ENCODE measurements around the gene C6orf136.

Gene C6orf136

GRCh38 chr6:30670760-30671527, 24.0 kb downstream of the C6orf136 start:
- Mint-ChIP-seq H3K27ac (no peak overlapping the region), H3K4me1 (peaks cover 52% of the 10 kb centered on the region), H3K9me3 (no peaks in the 10 kb centered on the region), H3K27me3 (no peaks in the 10 kb centered on the region), H3K4me3 (peak overlapping the region; percentile 88 to 90)
- no peak for ATAC-seq
- DNase-seq: no peak

GRCh38 chr6:30672445-30673253, 25.7 kb downstream of the C6orf136 start, which contains the start of gene DHX16:
Gene DHX16 (minus strand): TSS chr6:30673006. CDS start chr6:30672841, 165 bp downstream.
- peaks cover 50% of the 10 kb centered on the region for H3K4me1 Mint-ChIP-seq
- no peaks in the 10 kb centered on the region for H3K27me3 Mint-ChIP-seq
- H3K9me3 Mint-ChIP-seq: no peaks in the 10 kb centered on the region
- H3K27ac Mint-ChIP-seq: peak within 1 kb of the TSS; percentile 90
- ATAC-seq: peak; percentile 87
- DNase-seq: peak; percentile 88 to 91
- peak within 1 kb of the TSS; percentile 88 to 90 for H3K4me3 Mint-ChIP-seq

- H3K9me3 Mint-ChIP-seq: no peaks in the 10 kb centered on the region
- peaks cover 64% of the 10 kb centered on the region for H3K4me1 Mint-ChIP-seq
- H3K4me3 Mint-ChIP-seq: no peak overlapping the region
- peak overlapping the region; percentile 43 to 78 for H3K27ac Mint-ChIP-seq
- ATAC-seq (no peak), DNase-seq (no peak)
- no peaks in the 10 kb centered on the region for H3K27me3 Mint-ChIP-seq
Observed at GRCh38 chr6:30676660-30677285, 29.8 kb downstream of the C6orf136 start.

GRCh38 chr6:30678964-30679726, 32.2 kb downstream of the C6orf136 start:
- peak overlapping the region; percentile 86 to 94 for H3K4me3 Mint-ChIP-seq

GRCh38 chr6:30679765-30680535, 33.0 kb downstream of the C6orf136 start:
- no peaks in the 10 kb centered on the region for H3K27me3 Mint-ChIP-seq
- peak overlapping the region; percentile 86 to 94 for H3K4me3 Mint-ChIP-seq
- no peak for ATAC-seq
- H3K4me1 Mint-ChIP-seq: peaks cover 47% of the 10 kb centered on the region
- no peaks in the 10 kb centered on the region for H3K9me3 Mint-ChIP-seq
- DNase-seq: peak; percentile 26 to 29
- H3K27ac Mint-ChIP-seq: peak overlapping the region; percentile 53 to 83

More at GRCh38 chr6:30678964-30679726, 32.2 kb downstream of the C6orf136 start:
- ATAC-seq (peak; percentile 51), DNase-seq (peak; percentile 92 to 94)
- H3K4me1 Mint-ChIP-seq: peaks cover 47% of the 10 kb centered on the region
- H3K27me3 Mint-ChIP-seq: no peaks in the 10 kb centered on the region
- no peaks in the 10 kb centered on the region for H3K9me3 Mint-ChIP-seq
- H3K27ac Mint-ChIP-seq: peak overlapping the region; percentile 53 to 96

GRCh38 chr6:30681766-30682142, 34.8 kb downstream of the C6orf136 start:
- DNase-seq (peak in 1 of 2 donors; percentile 26), ATAC-seq (no peak)
- Mint-ChIP-seq H3K9me3 (no peaks in the 10 kb centered on the region), H3K4me1 (peaks cover 35% of the 10 kb centered on the region), H3K27ac (peak overlapping the region; percentile 96 to 97), H3K27me3 (no peaks in the 10 kb centered on the region), H3K4me3 (peak overlapping the region; percentile 86 to 94)

GRCh38 chr6:30682143-30683117, 35.5 kb downstream of the C6orf136 start:
- Mint-ChIP-seq H3K9me3 (no peaks in the 10 kb centered on the region), H3K4me3 (peak overlapping the region; percentile 86 to 94), H3K27ac (peak overlapping the region; percentile 96 to 97), H3K27me3 (no peaks in the 10 kb centered on the region), H3K4me1 (peaks cover 33% of the 10 kb centered on the region)
- peak; percentile 83 to 92 for DNase-seq
- peak; percentile 81 for ATAC-seq

- Mint-ChIP-seq H3K4me1 (peaks cover 41% of the 10 kb centered on the region), H3K4me3 (peak overlapping the region; percentile 86 to 94), H3K9me3 (no peaks in the 10 kb centered on the region), H3K27me3 (no peaks in the 10 kb centered on the region), H3K27ac (peak overlapping the region; percentile 96 to 97)
- ATAC-seq (no peak), DNase-seq (peak in 1 of 2 donors; percentile 29)
Observed at GRCh38 chr6:30683183-30683979, 36.4 kb downstream of the C6orf136 start.

- DNase-seq (no peak), ATAC-seq (no peak)
- H3K4me1 Mint-ChIP-seq: peaks cover 41% of the 10 kb centered on the region
- peak overlapping the region; percentile 85 to 97 for H3K27ac Mint-ChIP-seq
- H3K9me3 Mint-ChIP-seq: no peaks in the 10 kb centered on the region
- peak overlapping the region; percentile 86 to 94 for H3K4me3 Mint-ChIP-seq
- H3K27me3 Mint-ChIP-seq: no peaks in the 10 kb centered on the region
Observed at GRCh38 chr6:30683980-30684338, 37.0 kb downstream of the C6orf136 start.

GRCh38 chr6:30684386-30685156, 37.6 kb downstream of the C6orf136 start:
- H3K27ac Mint-ChIP-seq: peak overlapping the region; percentile 86 to 97
- peaks cover 41% of the 10 kb centered on the region for H3K4me1 Mint-ChIP-seq
- H3K27me3 Mint-ChIP-seq: no peaks in the 10 kb centered on the region
- no peak for ATAC-seq
- H3K4me3 Mint-ChIP-seq: peak overlapping the region; percentile 86 to 94
- DNase-seq: peak; percentile 41 to 69
- H3K9me3 Mint-ChIP-seq: no peaks in the 10 kb centered on the region

GRCh38 chr6:30685157-30686008, 38.5 kb downstream of the C6orf136 start:
- Mint-ChIP-seq H3K27ac (peak overlapping the region; percentile 86 to 94), H3K27me3 (no peaks in the 10 kb centered on the region), H3K9me3 (no peaks in the 10 kb centered on the region), H3K4me3 (peak overlapping the region; percentile 86 to 94), H3K4me1 (peaks cover 41% of the 10 kb centered on the region)
- no peak for ATAC-seq
- DNase-seq: peak in 1 of 2 donors; percentile 40
